Stimulated activated CD8-positive, alpha-beta memory T cell treated with anti-CD3 and anti-CD28 coated beads, Interleukin-7, amount 100 ng/mL, for 48 hours (primary cell): Measurements from ENCODE around the gene RAB27A.
"Not testable (repeated sequence)": the region's sequence is repeated elsewhere in the genome, so short reads cannot be mapped to it uniquely, and the experiment has no call there.

Experiments used
- DNase-seq, 2 donors: peaks; one replicate each; pipeline ENCODE4 v3.0.0-alpha.2; 2020; ENCODE audit warnings: low read depth in 1 of 2; ENCODE audit errors: extremely low read depth in 1 of 2

RAB27A gene

DNA sequence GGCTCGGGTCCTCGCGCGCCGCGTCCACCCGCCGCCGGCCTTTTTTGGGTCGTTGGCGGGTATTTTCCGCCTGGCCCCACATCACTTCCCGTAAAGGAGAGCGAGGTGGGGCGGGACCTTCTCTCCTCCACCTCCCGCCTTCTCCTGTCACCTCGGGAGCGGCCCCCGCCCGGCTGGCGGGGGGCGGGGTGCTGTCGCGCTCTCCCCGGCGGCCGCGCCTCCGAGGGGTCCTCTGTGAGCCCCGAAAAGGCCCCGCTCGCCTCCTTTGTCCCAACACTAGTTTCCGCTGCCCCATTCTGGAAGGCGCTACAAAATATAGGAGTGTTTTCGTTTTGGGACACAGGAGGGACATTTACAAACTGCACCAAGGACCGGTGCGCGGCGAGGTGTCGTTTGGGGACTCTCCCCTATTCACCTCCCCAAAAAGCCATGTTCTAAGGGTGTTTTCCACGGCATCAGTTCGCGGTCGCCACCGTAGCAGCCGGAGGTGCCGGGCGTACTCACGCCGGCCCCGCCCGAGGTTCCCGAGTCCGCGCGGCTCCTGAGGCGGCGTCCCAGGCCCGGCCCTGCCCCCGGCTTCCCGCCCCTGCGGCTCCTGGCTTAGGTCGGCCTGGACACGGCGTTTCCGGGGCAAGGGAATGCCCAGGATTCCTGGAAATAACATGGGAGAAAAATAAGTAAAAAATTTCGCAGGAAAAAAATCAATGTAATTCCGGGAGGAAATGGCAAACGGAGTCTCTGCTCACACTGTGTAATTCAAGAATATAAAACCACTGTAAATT is at the start of gene RAB27A:
Gene RAB27A, minus strand, starts transcription at position 68 of the 782 bp plus-strand sequence. CDS start 54,879 bp downstream, outside the sequence.
- peak; percentile 70 to 80 for DNase-seq

DNA sequence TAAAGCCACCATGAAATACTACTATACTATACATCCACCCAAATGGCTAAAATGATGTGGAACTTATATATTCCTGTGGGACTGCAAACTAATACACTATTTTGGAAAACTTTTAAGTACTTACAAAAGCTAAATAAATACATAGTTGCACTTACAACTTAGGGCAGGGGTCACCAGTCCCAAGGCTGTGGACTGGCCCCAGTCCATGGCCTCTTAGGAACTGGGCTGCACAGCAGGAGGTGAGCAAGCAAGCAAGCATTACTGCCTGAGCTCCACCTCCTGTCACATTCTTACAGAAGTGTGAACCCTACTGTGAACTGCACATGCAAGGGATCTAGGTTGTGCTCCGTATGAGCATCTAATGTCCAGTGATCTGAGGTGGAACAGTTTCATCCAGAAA is 47.5 kb upstream of the RAB27A start:
- DNase-seq = no peak

DNA sequence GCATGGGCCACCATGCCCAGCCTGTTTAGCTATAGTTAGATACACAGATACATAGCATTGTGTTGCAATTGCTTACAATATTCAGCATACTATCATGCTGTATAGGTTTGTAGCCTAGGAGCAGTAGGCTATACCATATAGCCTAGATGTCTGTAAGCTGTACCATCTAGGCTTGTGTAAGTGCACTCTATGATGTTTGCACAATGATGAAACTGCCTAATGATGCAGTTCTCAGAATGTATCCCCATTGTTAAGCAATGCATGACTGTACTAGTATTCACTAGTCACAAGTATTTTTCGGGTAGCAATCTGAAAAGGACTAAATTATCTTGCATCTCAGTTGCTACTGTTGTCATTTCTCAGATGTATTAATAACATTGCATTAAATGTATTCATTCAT is 45.4 kb upstream of the RAB27A start:
- no peak for DNase-seq

DNA sequence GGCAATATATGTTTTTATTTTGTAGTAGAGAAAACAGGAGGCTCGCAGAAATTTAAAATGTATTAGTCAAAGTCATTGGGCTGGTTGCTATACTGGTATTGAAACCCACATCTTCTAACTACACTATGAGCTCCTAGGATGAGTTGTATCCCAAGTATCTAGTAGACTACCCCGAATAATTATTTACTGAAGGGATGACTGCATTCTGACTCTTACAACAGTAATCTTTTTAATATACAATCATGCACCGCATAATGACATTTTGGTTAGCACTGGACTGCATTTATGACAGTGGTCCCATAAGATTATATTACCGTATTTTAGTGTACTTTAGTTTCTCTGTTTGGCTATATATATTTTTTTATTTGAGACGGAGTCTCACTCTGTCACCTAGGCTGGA is 44.8 kb upstream of the RAB27A start:
- DNase-seq = no peak

DNA sequence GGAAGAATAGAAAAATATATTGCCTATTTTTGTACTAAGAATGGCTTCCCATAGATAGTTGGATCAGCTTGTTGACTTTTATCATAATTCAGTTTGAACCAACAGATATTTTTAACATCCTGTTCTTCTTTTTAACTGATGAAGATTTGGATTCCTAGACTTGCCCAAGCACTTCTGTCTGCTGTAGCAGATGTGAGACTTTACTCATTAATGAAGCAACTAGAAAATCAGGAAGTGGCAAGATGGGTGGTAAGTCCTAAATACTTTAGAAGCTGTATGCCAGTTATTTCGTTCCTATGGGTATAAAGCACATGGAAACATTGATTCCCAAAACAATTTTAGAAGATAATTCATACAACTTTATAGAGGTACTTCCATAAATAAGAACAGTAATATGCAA is 37.8 kb upstream of the RAB27A start:
- DNase-seq = no peak

DNA sequence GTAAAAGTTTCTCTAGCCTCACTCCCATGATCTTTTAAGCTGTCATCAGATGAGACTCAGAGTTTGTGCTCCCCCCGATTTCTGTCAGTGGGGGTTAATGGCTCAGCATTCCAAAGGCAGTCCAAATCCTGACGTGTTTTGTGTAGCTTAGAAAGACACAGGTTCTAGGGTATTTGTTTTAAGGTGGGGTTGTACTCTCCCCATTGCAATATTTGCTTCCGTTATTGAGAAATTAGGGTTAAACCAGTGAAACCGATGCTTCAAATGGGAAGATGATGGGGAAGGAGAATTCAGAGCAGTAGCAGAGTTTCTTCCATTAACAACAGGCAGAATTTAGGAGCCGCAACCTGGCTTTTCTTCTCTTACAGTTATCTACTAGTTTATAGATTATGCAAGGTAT is 32.9 kb upstream of the RAB27A start:
- no peak for DNase-seq

DNA sequence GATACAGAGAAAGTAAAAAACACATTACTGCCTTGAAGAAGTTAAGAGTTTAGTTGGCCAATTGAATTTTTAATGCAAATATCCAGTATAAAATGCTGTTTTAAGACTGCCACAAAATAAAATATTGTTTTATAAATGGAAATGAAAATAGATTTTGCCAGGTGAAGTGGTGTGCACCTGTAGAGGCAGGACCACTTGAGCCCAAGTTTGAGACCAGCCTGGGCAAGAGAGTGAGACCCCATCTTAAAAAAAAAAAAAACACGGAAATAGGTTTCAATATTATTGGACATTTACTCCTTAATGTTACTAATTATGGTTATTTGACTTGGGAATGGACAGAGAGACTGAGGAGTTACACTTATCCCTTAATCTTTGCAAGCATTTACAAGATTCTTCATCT is 31.4 kb upstream of the RAB27A start:
- no peak for DNase-seq

DNA sequence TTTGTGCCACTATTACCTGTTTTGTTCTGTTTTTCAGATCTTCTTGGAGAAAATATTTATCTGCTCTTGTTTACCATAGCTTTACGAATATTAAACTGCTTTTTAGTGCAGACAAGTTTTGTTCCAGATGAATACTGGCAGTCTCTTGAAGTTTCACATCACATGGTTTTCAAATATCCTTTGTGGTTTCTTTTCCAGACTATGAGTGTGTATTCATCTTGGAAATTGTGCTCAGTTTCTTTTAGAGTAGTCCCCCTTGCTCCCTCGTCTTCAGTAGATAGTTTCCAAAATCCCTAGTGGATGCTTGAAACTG is 30.6 kb upstream of the RAB27A start:
- DNase-seq = no peak

DNA sequence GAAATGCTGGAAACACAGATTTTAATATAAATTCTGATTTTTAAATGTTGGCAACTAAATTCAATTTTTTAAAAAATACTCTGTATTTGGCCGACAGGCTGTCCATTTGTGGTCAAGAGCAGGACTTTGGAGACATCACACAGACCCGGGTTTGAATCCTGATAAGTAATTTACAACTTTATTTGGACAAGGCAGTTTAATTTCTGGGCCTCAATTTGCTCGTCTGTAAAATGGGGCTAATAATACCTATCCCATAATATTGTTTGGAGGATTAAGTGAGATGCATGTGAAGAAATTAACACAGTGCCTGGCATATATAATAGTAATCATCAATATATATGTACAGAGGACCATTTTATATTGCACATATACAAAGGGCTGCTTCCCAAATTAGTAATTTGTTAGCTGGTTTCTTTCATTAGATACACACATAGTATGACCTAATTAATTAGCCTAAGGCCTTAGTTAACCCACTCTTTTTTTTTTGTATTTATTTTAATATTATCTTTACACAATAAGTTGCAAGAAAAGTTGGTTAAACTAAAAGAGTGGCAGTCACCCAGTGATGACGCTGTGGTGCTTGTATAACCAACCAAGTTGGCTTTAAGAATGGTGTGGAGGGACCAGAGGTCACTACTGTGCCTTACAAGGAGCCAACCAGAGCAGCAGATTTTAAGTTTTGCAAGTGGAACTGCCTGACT is 30.1 kb upstream of the RAB27A start:
- no peak for DNase-seq

DNA sequence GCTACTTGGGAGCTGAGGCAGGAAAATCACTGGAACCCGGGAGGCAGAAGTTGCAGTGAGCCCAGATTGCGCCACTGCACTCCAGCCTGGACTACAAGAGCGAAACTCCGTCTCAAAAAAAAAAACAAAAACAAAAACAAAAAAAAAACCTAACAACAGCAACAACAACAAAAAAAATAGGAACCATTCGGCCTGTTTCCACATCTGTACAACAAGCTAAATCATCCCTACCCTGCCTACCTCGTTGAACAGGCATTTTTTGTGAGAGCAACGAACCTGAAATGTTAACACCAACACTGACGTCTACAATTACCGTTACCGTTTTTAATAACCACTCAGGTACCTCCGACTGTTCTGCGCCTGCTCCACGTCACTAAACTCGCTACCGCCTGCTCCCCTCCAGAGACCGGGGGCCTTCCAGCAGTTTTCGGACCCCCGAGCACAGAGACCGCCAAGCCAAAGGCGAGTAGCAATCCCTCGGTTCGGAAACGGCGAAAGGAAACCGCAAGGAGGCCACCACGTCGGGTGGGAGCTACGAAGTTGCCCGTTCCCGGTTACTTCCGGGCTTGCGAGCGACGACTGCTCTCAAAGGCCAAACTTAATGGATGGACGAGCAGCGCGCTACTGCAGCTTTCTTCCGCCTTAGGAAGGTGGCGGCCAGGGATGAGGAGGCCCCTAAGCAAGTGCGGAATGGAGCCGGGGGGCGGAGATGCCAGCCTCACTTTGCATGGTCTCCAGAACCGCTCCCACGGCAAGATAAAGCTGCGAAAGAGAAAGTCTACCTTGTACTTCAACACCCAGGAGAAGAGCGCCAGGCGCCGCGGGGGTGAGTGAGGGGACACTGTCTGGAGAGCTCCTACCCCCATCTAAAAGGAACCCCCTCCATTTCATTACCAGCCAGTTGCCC is 29.2 kb upstream of the RAB27A start, which contains the start of the genes PIGB and PIGBOS1:
Gene PIGB, plus strand, starts transcription at position 635 of the 907 bp plus-strand sequence. Its CDS starts 29 bp downstream, at position 664.
Gene PIGBOS1, minus strand, starts transcription at position 536 of the 907 bp plus-strand sequence. CDS start 1,331 bp downstream, outside the sequence.
- peak; percentile 56 to 68 for DNase-seq

DNA sequence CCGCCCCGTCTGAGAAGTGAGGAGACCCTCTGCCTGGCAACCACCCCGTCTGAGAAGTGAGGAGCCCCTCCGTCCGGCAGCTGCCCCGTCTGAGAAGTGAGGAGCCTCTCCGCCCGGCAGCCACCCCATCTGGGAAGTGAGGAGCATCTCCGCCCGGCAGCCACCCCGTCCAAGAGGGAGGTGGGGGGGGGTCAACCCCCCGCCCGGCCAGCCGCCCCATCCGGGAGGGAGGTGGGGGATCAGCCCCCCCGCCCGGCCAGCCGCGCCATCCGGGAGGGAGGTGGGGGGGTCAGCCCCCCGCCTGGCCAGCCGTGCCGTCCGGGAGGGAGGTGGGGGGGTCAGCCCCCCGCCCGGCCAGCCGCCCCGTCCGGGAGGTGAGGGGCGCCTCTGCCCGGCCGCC is 13.2 kb upstream of the RAB27A start:
- DNase-seq = not testable (repeated sequence)

DNA sequence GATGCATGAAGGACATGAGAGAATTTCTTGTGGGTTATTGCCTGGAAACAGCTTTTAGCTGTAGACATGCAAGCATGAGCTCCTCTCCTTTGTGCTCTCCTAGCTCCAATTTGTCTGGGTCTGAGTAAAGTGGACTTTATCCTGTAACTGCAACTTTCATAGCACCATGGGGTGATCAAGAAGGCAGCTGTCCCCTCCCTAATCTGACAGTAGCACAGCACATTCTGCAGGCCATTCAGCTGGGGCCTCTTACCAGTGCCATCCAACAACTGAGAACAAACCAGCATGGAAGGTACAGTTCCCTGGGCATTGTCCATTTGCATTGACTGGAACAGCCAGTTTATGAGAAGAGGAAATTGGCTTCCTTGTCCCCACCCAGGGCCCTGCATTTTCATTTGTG is 7.7 kb upstream of the RAB27A start:
- DNase-seq = no peak

DNA sequence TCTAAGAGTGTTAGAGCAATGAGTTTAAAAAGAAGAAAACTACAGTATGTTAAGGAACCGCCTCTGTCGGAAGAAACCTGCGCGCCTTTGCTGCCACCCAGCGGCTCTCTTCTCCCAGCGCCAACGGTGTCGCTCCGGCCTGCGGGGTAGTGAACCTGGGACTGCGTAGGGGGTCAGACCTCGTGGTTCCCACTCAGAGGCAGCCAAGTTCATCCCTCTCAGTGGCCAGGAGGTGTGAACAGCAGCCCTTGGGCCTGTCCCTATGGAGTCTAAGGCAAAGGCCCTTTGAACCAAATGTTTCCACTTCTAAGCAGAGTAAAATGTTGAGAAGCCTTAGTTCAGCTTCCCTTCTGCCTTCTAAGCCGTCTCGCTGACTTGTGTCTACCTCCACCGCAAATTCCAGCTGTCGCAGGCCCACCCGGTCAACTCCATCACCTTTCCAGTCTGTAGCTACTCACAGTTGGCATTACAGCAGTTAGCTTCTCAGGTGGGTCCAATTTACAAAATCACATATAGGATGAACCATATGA is 980 bp upstream of the RAB27A start:
- DNase-seq = peak; percentile 66 to 76

DNA sequence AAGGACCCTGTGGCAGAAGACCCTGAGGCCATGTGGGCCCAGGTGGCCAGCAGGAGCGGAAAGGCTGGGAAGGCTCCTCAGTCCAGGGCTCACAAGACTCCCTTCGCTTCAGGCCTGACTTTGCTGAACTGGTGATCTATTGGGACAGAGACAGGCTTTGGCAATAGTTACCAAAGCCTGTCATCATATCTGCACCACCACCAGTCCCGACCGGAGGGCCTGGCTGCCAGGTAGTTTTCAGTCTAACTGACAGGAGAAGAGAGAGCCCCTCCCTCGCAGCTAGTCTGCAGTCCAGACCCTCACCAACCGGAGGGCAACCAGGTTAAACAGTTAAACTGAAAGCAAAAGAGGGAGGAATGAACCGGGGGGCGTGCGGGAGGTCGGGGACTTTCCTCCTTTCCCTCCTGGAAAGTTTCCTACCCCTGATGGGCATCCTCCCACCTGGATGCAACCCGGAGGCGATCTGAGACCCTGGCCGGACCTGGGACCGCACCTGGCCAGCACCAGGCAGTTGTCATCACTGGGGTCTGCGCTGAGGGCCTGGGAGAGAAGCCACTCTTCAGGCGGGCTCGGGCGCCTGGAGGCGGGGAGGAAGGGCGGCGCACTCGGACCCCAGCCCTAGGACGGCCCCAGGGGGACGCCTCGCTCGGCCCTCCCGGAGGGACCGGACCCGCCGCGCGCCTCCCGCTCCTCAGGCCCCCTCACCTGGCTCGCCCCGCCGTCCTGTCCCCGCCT is 435 bp downstream of the RAB27A start:
- DNase-seq = no peak

DNA sequence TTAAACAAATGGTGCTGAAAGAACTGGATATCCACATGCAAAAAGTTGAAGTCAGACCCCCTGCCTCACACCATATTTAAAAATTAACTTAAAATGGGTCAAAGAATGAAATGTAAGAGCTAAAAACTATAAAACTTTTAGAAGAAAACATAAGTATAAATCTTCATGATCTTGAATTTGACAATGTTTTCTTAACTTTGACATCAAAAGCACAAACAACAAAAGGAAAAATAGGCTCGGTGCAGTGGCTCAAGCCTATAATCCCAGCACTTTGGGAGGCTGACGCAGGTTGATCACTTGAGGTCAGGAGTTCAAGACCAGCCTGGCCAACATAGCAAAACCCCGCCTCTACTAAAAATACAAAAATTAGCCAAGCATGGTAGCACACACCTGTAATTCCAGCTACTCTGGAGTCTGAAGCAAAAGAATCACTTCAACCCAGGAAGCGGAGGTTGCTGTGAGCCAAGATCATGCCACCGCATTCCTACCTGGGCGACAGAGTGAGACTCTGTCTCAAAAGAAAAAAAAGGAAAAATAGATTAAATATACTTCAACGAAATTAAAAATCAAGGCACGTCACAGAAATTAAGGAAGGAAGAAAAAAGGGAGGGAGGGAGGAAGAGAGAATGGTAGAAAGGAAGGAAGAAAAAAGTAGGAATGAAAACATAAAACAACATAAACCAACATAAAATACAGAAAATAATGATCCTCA is 1.5 kb downstream of the RAB27A start:
- DNase-seq = no peak

DNA sequence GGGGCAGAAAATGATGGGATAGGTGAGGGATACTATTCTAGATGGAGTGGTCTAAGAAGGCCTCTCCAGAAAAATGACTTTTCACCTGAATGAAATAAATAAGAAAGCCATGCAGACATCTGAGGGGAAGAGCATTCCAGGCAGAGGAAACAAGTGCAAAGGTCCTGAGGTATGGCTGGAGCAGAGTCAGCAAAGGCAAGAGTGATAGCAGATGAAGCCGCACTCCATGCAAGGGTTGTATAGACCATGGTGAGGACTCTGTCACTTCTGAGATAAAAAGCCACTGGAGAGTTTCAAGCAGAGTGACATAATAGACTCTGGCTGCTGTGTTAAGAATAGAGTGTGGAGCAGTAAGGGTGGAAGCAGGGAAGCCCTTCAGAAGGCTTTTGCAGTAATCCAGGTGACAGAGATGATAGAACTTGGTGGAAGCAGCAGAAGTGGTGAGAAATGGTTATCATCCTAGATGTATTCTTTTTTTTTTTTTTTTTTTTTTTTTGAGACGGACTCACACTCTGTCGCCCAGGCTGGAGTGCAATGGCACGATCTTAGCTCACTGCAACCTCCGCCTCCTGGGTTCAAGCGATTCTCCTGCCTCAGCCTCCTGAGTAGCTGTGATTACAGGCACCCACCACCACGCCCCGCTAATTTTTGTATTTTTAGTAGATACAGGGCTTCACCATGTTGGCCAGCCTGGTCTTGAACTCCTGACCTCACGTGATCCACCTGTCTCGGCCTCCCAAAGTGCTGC is 3.0 kb downstream of the RAB27A start:
- not testable (repeated sequence) for DNase-seq

DNA sequence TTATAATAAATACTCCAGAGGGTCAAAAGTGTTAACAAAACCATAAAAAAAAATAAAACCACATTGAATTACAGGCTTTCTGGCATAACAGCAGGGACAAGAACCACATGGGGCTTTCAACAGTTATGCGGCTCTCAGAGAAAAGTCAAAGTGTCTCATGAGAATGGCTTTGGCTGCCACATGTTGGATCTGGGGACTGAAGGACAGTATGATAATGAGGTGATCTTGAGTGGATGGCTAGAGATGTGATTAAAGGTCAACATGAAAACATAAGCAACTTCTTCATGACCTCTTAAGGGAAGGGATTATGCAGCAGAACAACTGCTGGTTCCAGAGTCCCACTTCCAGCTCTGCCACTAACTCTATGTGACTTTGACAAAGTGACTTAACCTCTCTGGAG is 5.2 kb downstream of the RAB27A start:
- no peak for DNase-seq

DNA sequence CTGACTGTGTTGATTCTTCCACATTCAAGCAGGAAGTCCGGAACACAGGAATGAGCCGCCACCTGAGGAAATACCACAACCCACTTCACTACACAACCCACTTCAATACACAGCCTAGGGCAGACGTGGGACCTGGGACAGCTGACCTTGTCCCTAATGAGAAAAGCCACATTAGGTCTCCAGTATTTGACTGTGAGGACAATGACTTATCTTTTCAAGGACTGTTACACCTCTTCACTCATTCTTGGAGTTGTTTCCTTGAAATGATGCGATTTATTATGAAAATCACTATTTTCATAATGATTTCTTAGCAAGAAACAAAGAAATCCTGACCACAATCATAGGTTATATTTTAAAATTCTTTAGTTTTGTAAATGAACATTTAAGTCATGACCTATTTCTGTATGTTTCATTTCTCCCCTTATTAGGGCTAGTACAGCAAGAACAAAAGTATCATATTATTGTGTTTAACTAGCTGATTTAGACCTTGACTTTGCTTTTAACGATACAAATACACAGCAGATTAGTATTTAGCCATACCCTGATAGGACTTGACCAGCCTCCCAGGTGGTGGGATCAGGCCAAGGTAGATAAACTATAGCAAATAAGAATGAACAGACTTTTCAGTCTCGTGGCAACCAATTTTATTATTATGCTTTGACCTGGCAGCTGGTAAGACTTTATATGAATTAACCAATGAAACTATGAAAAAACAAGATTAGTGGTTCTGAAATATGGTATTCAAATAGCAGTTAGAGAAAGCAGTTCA is 6.0 kb downstream of the RAB27A start:
- DNase-seq = no peak
